GM18873 (cell line): Measurements from ENCODE around the gene STYXL1.

Experiments used
- ATAC-seq: cut with Tn5 transposase; IDR thresholded peaks from one replicate; pipeline ENCODE4 v1.9.1; 2021; ENCODE audit warnings: mild to moderate bottlenecking, moderate library complexity, moderate number of reproducible peaks; ENCODE audit not compliant: unreplicated experiment, low FRiP score

STYXL1 gene

GRCh38 chr7:75995996-75996395 lies 51.8 kb downstream of the STYXL1 start:
- ATAC-seq: no peak

- no peak for ATAC-seq
Measured at GRCh38 chr7:75995052-75995471, 52.7 kb downstream of the STYXL1 start.

- ATAC-seq: peak; percentile 74
Measured at GRCh38 chr7:75994388-75995051, 53.3 kb downstream of the STYXL1 start, which contains the start of gene TMEM120A. TMEM120A (minus strand) TSS chr7:75994595; CDS start chr7:75994570, 25 bp downstream.

GRCh38 chr7:75993689-75994387 lies 54.0 kb downstream of the STYXL1 start:
- no peak for ATAC-seq

GRCh38 chr7:75992083-75992755 lies 55.6 kb downstream of the STYXL1 start:
- ATAC-seq: no peak

GRCh38 chr7:75991531-75992082 lies 56.2 kb downstream of the STYXL1 start:
- ATAC-seq: no peak

- no peak for ATAC-seq
Measured at GRCh38 chr7:75989500-75990388, 58.1 kb downstream of the STYXL1 start.

GRCh38 chr7:75988568-75989499 lies 59.0 kb downstream of the STYXL1 start:
- no peak for ATAC-seq

- ATAC-seq: no peak
Measured at GRCh38 chr7:75987805-75988567, 59.8 kb downstream of the STYXL1 start.

GRCh38 chr7:75987026-75987804 lies 60.6 kb downstream of the STYXL1 start:
- no peak for ATAC-seq

- ATAC-seq: no peak
Measured at GRCh38 chr7:75986147-75986781, 61.5 kb downstream of the STYXL1 start.

- ATAC-seq: no peak
Measured at GRCh38 chr7:75985518-75986146, 62.2 kb downstream of the STYXL1 start.

GRCh38 chr7:75985009-75985517 lies 62.7 kb downstream of the STYXL1 start:
- no peak for ATAC-seq

GRCh38 chr7:75984130-75985008 lies 63.4 kb downstream of the STYXL1 start:
- no peak for ATAC-seq

- no peak for ATAC-seq
Measured at GRCh38 chr7:75983471-75984129, 64.2 kb downstream of the STYXL1 start.
